H9 (cell line): ENCODE data around the gene GSTA4. TPM values are rescaled to one million over a fixed set of nuclear protein-coding genes. Genes with fewer than 3 reads are reported as not detected.

Source experiments
- DNase-seq: peaks from one replicate; pipeline ENCODE4 v3.0.0-alpha.2; 2017
- H2AFZ ChIP-seq: one replicate; pipeline ENCODE4 v1.6.1; 2013; ENCODE audit warnings: mild to moderate bottlenecking, low read length, control low read depth, moderate library complexity
- H2AK5ac ChIP-seq: 2 replicates; pipeline ENCODE4 v1.6.1; 2013; ENCODE audit warnings: low read length, control low read depth, mixed read lengths; ENCODE audit not compliant: insufficient read length
- H2BK120ac ChIP-seq: one replicate; pipeline ENCODE4 v1.6.1; 2013; ENCODE audit warnings: low read depth, mild to moderate bottlenecking, low read length, control low read depth, inconsistent platforms; ENCODE audit not compliant: poor library complexity, severe bottlenecking
- H2BK12ac ChIP-seq: 2 replicates; pipeline ENCODE4 v1.6.1; 2013; ENCODE audit warnings: low read length, control low read depth, mixed read lengths, low read depth; ENCODE audit not compliant: insufficient read length
- H2BK15ac ChIP-seq: 2 replicates; pipeline ENCODE4 v1.6.1; 2013; ENCODE audit warnings: low read depth, low read length, control low read depth
- H2BK20ac ChIP-seq: one replicate; pipeline ENCODE4 v1.6.1; 2013; ENCODE audit warnings: low read depth, mild to moderate bottlenecking, low read length, control low read depth, inconsistent platforms; ENCODE audit not compliant: poor library complexity, severe bottlenecking
- H2BK5ac ChIP-seq: 2 replicates; pipeline ENCODE4 v1.6.1; 2013; ENCODE audit warnings: low read length, control low read depth, mixed read lengths; ENCODE audit not compliant: insufficient read length
- H3K14ac ChIP-seq: 2 replicates; pipeline ENCODE4 v1.6.1; 2013; ENCODE audit warnings: low read length, control low read depth; ENCODE audit not compliant: insufficient read depth
- H3K18ac ChIP-seq: 2 replicates; pipeline ENCODE4 v1.6.1; 2013; ENCODE audit warnings: low read depth, mild to moderate bottlenecking, mixed read lengths, low read length, control low read depth; ENCODE audit not compliant: insufficient read length
- H3K23ac ChIP-seq: 2 replicates; pipeline ENCODE4 v1.6.1; 2013; ENCODE audit warnings: low read length, control low read depth, mixed read lengths, low read depth; ENCODE audit not compliant: insufficient read length
- H3K23me2 ChIP-seq: 2 replicates; pipeline ENCODE4 v1.6.1; 2013; ENCODE audit warnings: low read depth, mild to moderate bottlenecking, mixed read lengths, low read length, control low read depth; ENCODE audit not compliant: insufficient read length, poor library complexity, severe bottlenecking
- H3K27ac ChIP-seq: 2 replicates; pipeline ENCODE4 v1.5.1; 2013; ENCODE audit warnings: low read length, control low read depth, mixed read lengths, low read depth; ENCODE audit not compliant: insufficient read length
- H3K27me3 ChIP-seq: 2 replicates; pipeline ENCODE4 v1.6.1; 2013; ENCODE audit warnings: low read length, control low read depth, inconsistent platforms; ENCODE audit not compliant: insufficient read depth
- H3K4ac ChIP-seq: 2 replicates; pipeline ENCODE4 v1.6.1; 2013; ENCODE audit warnings: low read depth, mild to moderate bottlenecking, control low read depth, inconsistent platforms, low read length, moderate library complexity
- H3K4me1 ChIP-seq: 2 replicates; pipeline ENCODE4 v1.6.1; 2013; ENCODE audit warnings: low read length, control low read depth, inconsistent platforms; ENCODE audit not compliant: insufficient read depth
- H3K4me2 ChIP-seq: 2 replicates; pipeline ENCODE4 v1.6.1; 2013; ENCODE audit warnings: low read length, control low read depth, mixed read lengths; ENCODE audit not compliant: insufficient read length, insufficient read depth
- H3K56ac ChIP-seq: 2 replicates; pipeline ENCODE4 v1.6.1; 2013; ENCODE audit warnings: low read depth, mild to moderate bottlenecking, mixed read lengths, low read length, control low read depth; ENCODE audit not compliant: insufficient read length
- H3K79me1 ChIP-seq: 2 replicates; pipeline ENCODE4 v1.6.1; 2013; ENCODE audit warnings: low read depth, mild to moderate bottlenecking, moderate library complexity, low read length, control low read depth, inconsistent platforms; ENCODE audit not compliant: insufficient read depth, poor library complexity, severe bottlenecking
- H3K79me2 ChIP-seq: 2 replicates; pipeline ENCODE4 v1.6.1; 2013; ENCODE audit warnings: low read length, control low read depth, inconsistent platforms; ENCODE audit not compliant: insufficient read depth
- H3K9ac ChIP-seq: 2 replicates; pipeline ENCODE4 v1.6.1; 2013; ENCODE audit warnings: low read length, control low read depth, mixed read lengths; ENCODE audit not compliant: insufficient read length; ENCODE audit errors: extremely low read depth
- H3K9me3 ChIP-seq: one replicate; pipeline ENCODE4 v1.6.1; 2013; ENCODE audit warnings: low read depth, low read length, inconsistent platforms; ENCODE audit not compliant: control insufficient read depth
- H3T11ph ChIP-seq: one replicate; pipeline ENCODE4 v1.6.1; 2013; ENCODE audit warnings: mild to moderate bottlenecking, low read length, control low read depth, inconsistent platforms
- H4K20me1 ChIP-seq: one replicate; pipeline ENCODE4 v1.6.1; 2013; ENCODE audit not compliant: control insufficient read depth, insufficient read length, insufficient read depth
- H4K5ac ChIP-seq: 2 replicates; pipeline ENCODE4 v1.6.1; 2013; ENCODE audit warnings: low read depth, mild to moderate bottlenecking, mixed read lengths, low read length, control low read depth; ENCODE audit not compliant: insufficient read length
- H4K8ac ChIP-seq: replicated peaks from 2 replicates; pipeline ENCODE4 v1.6.1; 2013; ENCODE audit warnings: low read length, control low read depth, mixed read lengths, low read depth; ENCODE audit not compliant: insufficient read length
- H4K91ac ChIP-seq: 2 replicates; pipeline ENCODE4 v1.6.1; 2013; ENCODE audit warnings: low read depth, mild to moderate bottlenecking, moderate library complexity, mixed read lengths, low read length, control low read depth; ENCODE audit not compliant: insufficient read length
- H3K27ac Mint-ChIP-seq, 3 experiments: 2 replicates in 2 of 3; 3 replicates in 1 of 3; pipeline ENCODE4 v1.8.0; 2020 to 2021; ENCODE audit warnings: mixed read lengths in 3 of 3, mild to moderate bottlenecking in 1 of 3, moderate library complexity in 1 of 3
- H3K27me3 Mint-ChIP-seq: 2 replicates; pipeline ENCODE4 v1.8.0; 2021; ENCODE audit warnings: low read depth, mild to moderate bottlenecking, moderate library complexity, mixed read lengths
- H3K36me3 Mint-ChIP-seq, 3 experiments: 2 replicates in 2 of 3; 3 replicates in 1 of 3; pipeline ENCODE4 v1.8.0; 2020 to 2021; ENCODE audit warnings: low read depth in 3 of 3, mixed read lengths in 3 of 3; ENCODE audit not compliant: insufficient read depth in 1 of 3
- H3K4me1 Mint-ChIP-seq, 2 experiments: 2 replicates each; pipeline ENCODE4 v1.8.0; 2020; ENCODE audit warnings: mixed read lengths in 2 of 2
- H3K4me3 Mint-ChIP-seq, 2 experiments: 2 replicates in 1 of 2; 3 replicates in 1 of 2; pipeline ENCODE4 v1.8.0; 2020 to 2021; ENCODE audit warnings: mild to moderate bottlenecking in 2 of 2, mixed read lengths in 2 of 2, moderate library complexity in 1 of 2
- H3K9me3 Mint-ChIP-seq, 2 experiments: 2 replicates in 1 of 2; 3 replicates in 1 of 2; pipeline ENCODE4 v1.8.0; 2020; ENCODE audit warnings: mild to moderate bottlenecking in 2 of 2, mixed read lengths in 2 of 2, moderate library complexity in 1 of 2
- WGBS: extraction: QIAGEN DNeasy Blood & Tissue Kit; methylation state at CpG from one replicate; pipeline ENCODE4 v1.1.7; 2013; ENCODE audit warnings: missing lambda C conversion rate, low lambda C conversion rate, mixed read lengths; ENCODE audit not compliant: insufficient read length; ENCODE audit errors: extremely low coverage; 5-methylcytosine and 5-hydroxymethylcytosine counted together
- total RNA-seq: library from RNA; stranded (reverse); gene quantifications from 2 replicates; pipeline ENCODE4 v1.2.1, GENCODE V29; 2021
- TF ChIP-seq, protein P1 (sequence below): fragments of 200-600 bp; sonication (generic); conservative IDR thresholded peaks from 3 replicates; pipeline ENCODE4 v1.8.0; 2021; ENCODE audit warnings: antibody characterized with exemption, mild to moderate bottlenecking

The GSTA4 gene
- total RNA-seq, 1 experiment from 2014 or later, result 32.1 TPM

DNA sequence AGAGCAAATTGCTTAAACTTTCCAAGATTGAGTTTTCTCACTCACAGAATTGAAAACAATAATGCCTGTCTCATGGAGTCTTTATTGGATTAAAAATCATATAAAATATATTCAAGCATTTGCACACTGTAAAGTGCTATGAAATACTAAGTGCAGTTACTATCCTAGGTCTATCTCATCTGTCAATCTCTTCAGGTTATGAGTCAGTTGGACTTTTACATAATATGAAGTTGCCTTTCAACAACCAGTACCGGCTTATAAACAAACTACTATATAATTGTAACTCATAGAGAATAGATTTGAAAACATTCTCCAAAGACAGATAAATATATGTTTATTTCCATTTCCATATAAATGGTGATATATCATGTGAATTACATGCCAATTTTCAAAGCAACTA lies 20.4 kb upstream of the GSTA4 start:
- Histone ChIP-seq H4K5ac (no peak overlapping the region), H3K9ac (no peak overlapping the region), H3K18ac (no peak overlapping the region), H3K4ac (no peak overlapping the region), H3K4me2 (no peak overlapping the region), H3T11ph (no peak overlapping the region), H3K4me1 (no peaks in the 10 kb centered on the region), H4K20me1 (no peaks in the 10 kb centered on the region), H2BK5ac (no peak overlapping the region), H2BK15ac (no peak overlapping the region), H3K14ac (no peak overlapping the region), H2AK5ac (no peak overlapping the region), H4K8ac (no peak overlapping the region), H4K91ac (no peak overlapping the region), H2AFZ (no peak overlapping the region), H3K56ac (no peak overlapping the region), H3K9me3 (no peaks in the 10 kb centered on the region), H3K27ac (no peak overlapping the region), H2BK20ac (no peak overlapping the region), H3K23me2 (no peaks in the 10 kb centered on the region), H2BK120ac (no peak overlapping the region), H3K27me3 (no peaks in the 10 kb centered on the region), H2BK12ac (no peak overlapping the region), H3K79me1 (no peaks in the 10 kb centered on the region), H3K79me2 (no peaks in the 10 kb centered on the region), H3K23ac (no peak overlapping the region)
- Mint-ChIP-seq H3K27ac (no peak overlapping the region), H3K4me3 (no peak overlapping the region), H3K9me3 (no peaks in the 10 kb centered on the region), H3K4me1 (peaks cover 0 to 3% of the 10 kb centered on the region in 2 experiments; a peak in 1 of 4 replicates), H3K36me3 (peaks cover 7 to 38% (median 30%) of the 10 kb centered on the region in 3 experiments; a peak in 5 of 7 replicates), H3K27me3 (no peaks in the 10 kb centered on the region; the same call in 1 of the 2 replicates)
- DNase-seq, result no peak
- TF ChIP-seq, protein P1, sequence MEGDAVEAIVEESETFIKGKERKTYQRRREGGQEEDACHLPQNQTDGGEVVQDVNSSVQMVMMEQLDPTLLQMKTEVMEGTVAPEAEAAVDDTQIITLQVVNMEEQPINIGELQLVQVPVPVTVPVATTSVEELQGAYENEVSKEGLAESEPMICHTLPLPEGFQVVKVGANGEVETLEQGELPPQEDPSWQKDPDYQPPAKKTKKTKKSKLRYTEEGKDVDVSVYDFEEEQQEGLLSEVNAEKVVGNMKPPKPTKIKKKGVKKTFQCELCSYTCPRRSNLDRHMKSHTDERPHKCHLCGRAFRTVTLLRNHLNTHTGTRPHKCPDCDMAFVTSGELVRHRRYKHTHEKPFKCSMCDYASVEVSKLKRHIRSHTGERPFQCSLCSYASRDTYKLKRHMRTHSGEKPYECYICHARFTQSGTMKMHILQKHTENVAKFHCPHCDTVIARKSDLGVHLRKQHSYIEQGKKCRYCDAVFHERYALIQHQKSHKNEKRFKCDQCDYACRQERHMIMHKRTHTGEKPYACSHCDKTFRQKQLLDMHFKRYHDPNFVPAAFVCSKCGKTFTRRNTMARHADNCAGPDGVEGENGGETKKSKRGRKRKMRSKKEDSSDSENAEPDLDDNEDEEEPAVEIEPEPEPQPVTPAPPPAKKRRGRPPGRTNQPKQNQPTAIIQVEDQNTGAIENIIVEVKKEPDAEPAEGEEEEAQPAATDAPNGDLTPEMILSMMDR, result no peak
- WGBS, result no CpG with 5 or more reads among the region's 1 CpG
